Stimulated activated CD8-positive, alpha-beta memory T cell treated with anti-CD3 and anti-CD28 coated beads, Interleukin-12 subunit alpha, Interleukin-12 subunit beta, amount 100 ng/mL, for 4 hours (primary cell): ENCODE measurements around the gene HRH2.
"Not testable (repeated sequence)": the region's sequence is repeated elsewhere in the genome, so short reads cannot be mapped to it uniquely, and the experiment has no call there.

ENCODE experiments used
- DNase-seq: peaks from one replicate; pipeline ENCODE4 v3.0.0-alpha.2; 2020; ENCODE audit warnings: low read depth

The HRH2 gene

GRCh38 chr5:175741556-175741955, 83.7 kb downstream of the HRH2 start:
- DNase-seq, result no peak

- DNase-seq, result no peak
Observed at GRCh38 chr5:175742290-175742994, 84.6 kb downstream of the HRH2 start.

GRCh38 chr5:175743676-175744210, 85.9 kb downstream of the HRH2 start:
- no peak for DNase-seq

GRCh38 chr5:175745210-175745609, 87.3 kb downstream of the HRH2 start:
- no peak for DNase-seq

- DNase-seq, result no peak
Observed at GRCh38 chr5:175746851-175747250, 89.0 kb downstream of the HRH2 start.

GRCh38 chr5:175747539-175748060, 89.7 kb downstream of the HRH2 start:
- DNase-seq, result no peak

- DNase-seq, result no peak
Observed at GRCh38 chr5:175748650-175749049, 90.8 kb downstream of the HRH2 start.

- no peak for DNase-seq
Observed at GRCh38 chr5:175749591-175749990, 91.7 kb downstream of the HRH2 start.

- no peak for DNase-seq
Observed at GRCh38 chr5:175750511-175750931, 92.7 kb downstream of the HRH2 start.

- DNase-seq, result no peak
Observed at GRCh38 chr5:175751369-175751768, 93.5 kb downstream of the HRH2 start.

- DNase-seq, result no peak
Observed at GRCh38 chr5:175752826-175753535, 95.1 kb downstream of the HRH2 start.

GRCh38 chr5:175753536-175754402, 95.9 kb downstream of the HRH2 start:
- DNase-seq, result no peak

GRCh38 chr5:175759991-175760390, 102.1 kb downstream of the HRH2 start:
- not testable (repeated sequence) for DNase-seq
